Caco-2 (cell line): ENCODE results near the gene LCAT. TPM values are rescaled to one million over a fixed set of nuclear protein-coding genes. Genes with fewer than 3 reads are reported as not detected.
"Not testable (repeated sequence)": the region's sequence is repeated elsewhere in the genome, so short reads cannot be mapped to it uniquely, and the experiment has no call there.

ENCODE experiments used
- BruUV-seq: library from RNA; stranded (reverse); fragments of 400-500 nt; replicated peaks from 2 replicates; lab custom pipeline; 2021; lab: Mats Ljungman, UMichigan
- CTCF ChIA-PET: fragments of 300-600 bp; sonication (Branson Sonifier 250); formaldehyde crosslinking; loops from one replicate; lab custom pipeline; 2022; ENCODE audit warnings: antibody characterized with exemption; lab: Charles Lee
- POLR2A ChIA-PET: fragments of 300-600 bp; sonication (Branson Sonifier 250); formaldehyde crosslinking; loops from one replicate; lab custom pipeline; 2022; ENCODE audit warnings: antibody characterized with exemption; lab: Charles Lee
- DNase-seq, 2 experiments: peaks; one replicate each; pipeline versions ENCODE4 v3.0.0 to v3.0.0-alpha.2; 2020 to 2022
- H3K27me3 ChIP-seq: replicated peaks from 2 replicates; pipeline ENCODE4 v1.6.0; 2011; ENCODE audit warnings: low read length; ENCODE audit not compliant: control insufficient read depth, insufficient read depth
- H3K36me3 ChIP-seq: 2 replicates; pipeline ENCODE4 v1.5.1; 2011; ENCODE audit warnings: low read length; ENCODE audit not compliant: control insufficient read depth, insufficient read depth
- H3K4me1 ChIP-seq: fragments of 250-450 bp; sonication (Bioruptor Pico); 2 replicates; pipeline ENCODE4 v1.5.1; 2020; ENCODE audit warnings: mild to moderate bottlenecking
- H3K4me3 ChIP-seq: 2 replicates; pipeline ENCODE4 v1.5.1; 2011; ENCODE audit warnings: low read depth, mild to moderate bottlenecking, control low read depth, low read length
- H3K9me3 ChIP-seq: fragments of 250-450 bp; sonication (Bioruptor Pico); 2 replicates; pipeline ENCODE4 v1.5.1; 2020; ENCODE audit warnings: mild to moderate bottlenecking, moderate library complexity
- H3K27ac Mint-ChIP-seq: one replicate; pipeline ENCODE4 v1.8.0; 2022; ENCODE audit warnings: mixed read lengths; ENCODE audit not compliant: unreplicated experiment
- H3K27me3 Mint-ChIP-seq: one replicate; pipeline ENCODE4 v1.8.0; 2022; ENCODE audit warnings: mixed read lengths; ENCODE audit not compliant: insufficient read depth, unreplicated experiment
- H3K36me3 Mint-ChIP-seq: one replicate; pipeline ENCODE4 v1.8.0; 2022; ENCODE audit warnings: mild to moderate bottlenecking, mixed read lengths; ENCODE audit not compliant: insufficient read depth, unreplicated experiment
- H3K4me1 Mint-ChIP-seq: one replicate; pipeline ENCODE4 v1.8.0; 2022; ENCODE audit warnings: low read depth, mixed read lengths; ENCODE audit not compliant: unreplicated experiment
- H3K4me3 Mint-ChIP-seq: one replicate; pipeline ENCODE4 v1.8.0; 2022; ENCODE audit warnings: mild to moderate bottlenecking, moderate library complexity, mixed read lengths; ENCODE audit not compliant: unreplicated experiment
- H3K9me3 Mint-ChIP-seq: one replicate; pipeline ENCODE4 v1.8.0; 2022; ENCODE audit warnings: mixed read lengths; ENCODE audit not compliant: unreplicated experiment
- intact Hi-C: fragments of 100-400 bp; cut with micrococcal nuclease; formaldehyde crosslinking; loops from one replicate; pipeline ENCODE4 v1.10.0; 2022; ENCODE audit not compliant: unreplicated experiment
- total RNA-seq: library from RNA; stranded (reverse); gene quantifications from 2 replicates; pipeline ENCODE4 v1.2.3, GENCODE V29; 2022
- TF ChIP-seq, protein P1 (sequence below), 2 experiments: fragments of 200-600 bp in 1 of 2; IDR thresholded peaks; 1 replicate in 1 of 2; 2 replicates in 1 of 2; pipeline versions ENCODE4 v1.5.1 to v1.8.0; 2011 to 2022; ENCODE audit warnings: antibody characterized with exemption in 1 of 2, control low read depth in 1 of 2, inconsistent platforms in 1 of 2, low read depth in 1 of 2, low read length in 1 of 2, mild to moderate bottlenecking in 1 of 2, moderate library complexity in 1 of 2; ENCODE audit not compliant: insufficient read depth in 1 of 2, severe bottlenecking in 1 of 2, unreplicated experiment in 1 of 2

The LCAT gene
- total RNA-seq, 1 experiment from 2014 or later = 33.3 TPM

DNA sequence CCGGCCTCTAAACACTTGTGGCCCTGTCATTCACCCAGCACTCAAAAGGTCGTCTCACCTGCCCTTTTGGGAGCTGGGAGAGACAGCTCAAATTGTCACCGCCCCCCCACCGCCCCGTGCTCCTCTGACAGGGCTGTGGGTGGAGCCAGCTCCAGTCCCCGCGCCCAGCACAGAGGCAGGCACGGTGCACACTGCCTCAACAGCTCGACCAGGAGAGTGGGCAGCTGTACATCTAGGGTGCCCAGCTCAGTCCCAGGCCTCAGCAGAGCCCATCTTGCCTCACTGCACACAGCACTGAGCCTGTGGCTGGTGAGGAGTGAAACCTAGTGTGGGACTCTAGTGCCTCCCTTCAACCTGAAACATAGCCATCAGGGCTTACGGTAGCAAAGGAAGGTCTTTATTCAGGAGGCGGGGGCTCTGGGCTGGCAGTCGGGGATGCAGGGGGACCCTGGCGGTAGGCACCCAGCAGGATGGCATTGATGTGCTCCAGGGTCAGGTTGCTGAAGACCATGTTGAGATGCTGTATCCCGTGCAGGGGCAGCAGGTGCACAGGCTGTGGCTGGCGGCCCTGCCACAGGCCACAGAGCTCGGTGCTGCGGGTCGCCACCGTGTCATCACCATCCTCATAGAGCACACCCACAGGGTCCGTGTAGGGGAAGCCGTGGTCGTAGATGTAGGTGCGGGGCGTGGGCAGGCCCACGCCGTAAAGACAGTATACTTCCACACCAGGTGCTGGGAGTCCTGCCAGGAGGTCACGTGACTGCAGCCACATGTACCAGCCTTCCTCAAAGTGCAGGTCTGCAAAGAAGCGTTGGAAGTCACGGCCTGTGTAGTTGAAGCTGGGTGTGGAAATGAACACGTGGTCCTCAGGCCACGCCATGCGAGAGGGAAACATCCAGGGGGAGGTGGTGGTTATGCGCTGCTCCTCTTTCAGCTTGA is 4.1 kb downstream of the LCAT start:
- Histone ChIP-seq H3K36me3 (no peaks in the 10 kb centered on the region), H3K27me3 (no peaks in the 10 kb centered on the region), H3K4me3 (no peak overlapping the region), H3K9me3 (no peaks in the 10 kb centered on the region), H3K4me1 (peaks cover 12% of the 10 kb centered on the region; the same call in 1 of the 2 replicates)
- H3K27ac Mint-ChIP-seq = no peak overlapping the region
- ChIA-PET POLR2A (interaction anchor here (0.5 kb wide), 1 partner anchor 216 kb away, joined by 4 read pairs; no protein-coding TSS in a partner anchor), CTCF (no interaction called here)
- H3K9me3 Mint-ChIP-seq = no peaks in the 10 kb centered on the region
- DNase-seq = no peak
- H3K27me3 Mint-ChIP-seq = no peaks in the 10 kb centered on the region
- H3K4me3 Mint-ChIP-seq = no peak overlapping the region
- H3K36me3 Mint-ChIP-seq = peaks cover 90% of the 10 kb centered on the region
- TF ChIP-seq, protein P1, sequence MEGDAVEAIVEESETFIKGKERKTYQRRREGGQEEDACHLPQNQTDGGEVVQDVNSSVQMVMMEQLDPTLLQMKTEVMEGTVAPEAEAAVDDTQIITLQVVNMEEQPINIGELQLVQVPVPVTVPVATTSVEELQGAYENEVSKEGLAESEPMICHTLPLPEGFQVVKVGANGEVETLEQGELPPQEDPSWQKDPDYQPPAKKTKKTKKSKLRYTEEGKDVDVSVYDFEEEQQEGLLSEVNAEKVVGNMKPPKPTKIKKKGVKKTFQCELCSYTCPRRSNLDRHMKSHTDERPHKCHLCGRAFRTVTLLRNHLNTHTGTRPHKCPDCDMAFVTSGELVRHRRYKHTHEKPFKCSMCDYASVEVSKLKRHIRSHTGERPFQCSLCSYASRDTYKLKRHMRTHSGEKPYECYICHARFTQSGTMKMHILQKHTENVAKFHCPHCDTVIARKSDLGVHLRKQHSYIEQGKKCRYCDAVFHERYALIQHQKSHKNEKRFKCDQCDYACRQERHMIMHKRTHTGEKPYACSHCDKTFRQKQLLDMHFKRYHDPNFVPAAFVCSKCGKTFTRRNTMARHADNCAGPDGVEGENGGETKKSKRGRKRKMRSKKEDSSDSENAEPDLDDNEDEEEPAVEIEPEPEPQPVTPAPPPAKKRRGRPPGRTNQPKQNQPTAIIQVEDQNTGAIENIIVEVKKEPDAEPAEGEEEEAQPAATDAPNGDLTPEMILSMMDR (IDR thresholded peaks at IDR 0.05; ENCODE audit: insufficient read depth in 1 of 2, low read depth in 1 of 2, low read length in 1 of 2, severe bottlenecking in 1 of 2, unreplicated experiment in 1 of 2) = no peak
- BruUV-seq = no TSS peak
- H3K4me1 Mint-ChIP-seq = peaks cover 22% of the 10 kb centered on the region
- intact Hi-C loops = loop anchor here (5.0 to 10.0 kb wide), 2 partner anchors 377 to 415 kb away; partner anchors contain the start of genes CTCF and RIPOR1

DNA sequence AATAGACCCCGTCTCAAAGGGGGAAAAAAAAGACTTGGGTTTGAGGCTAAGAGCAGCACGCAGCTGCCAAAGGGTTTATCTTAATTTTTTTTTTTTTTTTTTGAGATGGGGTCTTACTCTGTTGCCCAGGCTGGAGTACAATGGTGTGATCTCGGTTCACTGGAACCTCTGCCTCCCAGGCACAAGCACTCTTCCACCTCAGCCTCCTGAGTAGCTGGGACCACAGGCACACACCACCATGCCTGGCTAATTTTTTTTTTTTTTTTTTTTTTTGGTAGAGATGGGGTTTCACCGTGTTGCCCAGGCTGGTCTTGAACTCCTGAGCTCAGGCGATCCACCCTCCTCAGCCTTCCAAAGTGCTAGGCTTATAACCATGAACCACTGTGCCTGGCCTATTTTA is 6.2 kb downstream of the LCAT start:
- H3K27me3 ChIP-seq, BruUV-seq, H3K9me3 ChIP-seq, H3K27me3 Mint-ChIP-seq, H3K36me3 ChIP-seq, DNase-seq, H3K9me3 Mint-ChIP-seq, H3K4me3 ChIP-seq: not testable (repeated sequence)
- POLR2A ChIA-PET = interaction anchor here (0.6 kb wide), 1 partner anchor 284 kb away, joined by 7 read pairs; no protein-coding TSS in a partner anchor
- H3K36me3 Mint-ChIP-seq = peaks cover 86% of the 10 kb centered on the region
- peaks cover 16% of the 10 kb centered on the region for H3K4me1 ChIP-seq
- CTCF ChIA-PET = interaction anchor here (0.7 kb wide), 1 partner anchor 55 kb away, joined by 6 read pairs; no protein-coding TSS in a partner anchor
- peaks cover 33% of the 10 kb centered on the region for H3K4me1 Mint-ChIP-seq
- intact Hi-C loops = loop anchor here (5.0 to 10.0 kb wide), 2 partner anchors 375 to 413 kb away; partner anchors contain the start of genes CTCF and RIPOR1
- H3K27ac Mint-ChIP-seq = peak overlapping the region; percentile 95
- H3K4me3 Mint-ChIP-seq = peak overlapping the region; percentile 97

DNA sequence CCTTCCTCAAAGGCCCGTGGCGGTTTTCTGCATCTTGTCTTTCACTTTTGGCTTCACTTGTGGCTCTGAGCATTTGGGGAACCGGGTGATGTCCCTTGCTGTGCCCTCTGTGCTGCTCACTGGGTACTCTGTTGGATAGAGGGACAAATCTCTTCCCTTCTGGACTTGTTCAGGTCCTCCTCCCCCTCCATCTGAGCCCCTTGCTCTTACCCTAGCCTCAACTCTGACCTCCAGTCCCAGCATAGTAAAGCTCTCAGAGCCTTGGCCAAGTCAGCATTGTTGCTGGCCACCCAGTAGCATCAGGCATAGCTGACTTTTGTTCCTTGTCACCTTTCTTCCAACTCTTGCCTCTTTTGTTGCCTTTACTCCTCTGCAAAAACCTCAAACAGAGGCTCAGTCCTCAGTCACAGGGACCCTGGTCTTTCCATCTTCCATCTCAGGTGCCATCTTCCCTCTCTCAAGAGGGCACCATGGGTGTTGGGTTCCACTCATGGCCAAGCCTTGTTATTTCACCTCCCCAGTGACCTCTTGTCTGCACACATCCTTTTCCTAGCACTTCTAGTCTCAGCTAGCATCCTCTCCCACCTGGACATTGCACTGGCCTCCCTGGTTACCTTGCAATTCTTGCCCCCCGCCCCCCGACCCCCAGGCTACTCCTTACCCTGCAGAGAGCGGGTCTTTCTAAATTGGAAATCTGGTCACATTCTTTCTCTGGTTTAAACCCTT is 6.9 kb downstream of the LCAT start:
- Mint-ChIP-seq H3K27ac (peak overlapping the region; percentile 95), H3K4me3 (peak overlapping the region; percentile 97), H3K36me3 (peaks cover 87% of the 10 kb centered on the region), H3K9me3 (no peaks in the 10 kb centered on the region), H3K27me3 (no peaks in the 10 kb centered on the region), H3K4me1 (peaks cover 29% of the 10 kb centered on the region)
- ChIA-PET CTCF (interaction anchor here (0.6 to 4.2 kb wide), 3 partner anchors 53 to 131 kb away, joined by 4 to 47 read pairs (median 9); partner anchors contain the start of genes NRN1L, RANBP10 and TSNAXIP1), POLR2A (interaction anchor here (1.0 to 3.1 kb wide), 3 partner anchors 86 to 131 kb away, joined by 3 to 14 read pairs (median 4); partner anchors contain the start of genes DDX28, DUS2, RANBP10 and TSNAXIP1)
- Histone ChIP-seq H3K4me1 (peaks cover 16% of the 10 kb centered on the region), H3K4me3 (peak overlapping the region; percentile 87), H3K36me3 (no peaks in the 10 kb centered on the region), H3K27me3 (no peaks in the 10 kb centered on the region), H3K9me3 (no peaks in the 10 kb centered on the region)
- DNase-seq = no peak
- intact Hi-C loops = loop anchor here (5.0 to 10.0 kb wide), 2 partner anchors 375 to 412 kb away; partner anchors contain the start of genes CTCF and RIPOR1
- no TSS peak for BruUV-seq
- TF ChIP-seq, protein P1 (IDR thresholded peaks at IDR 0.05; ENCODE audit: insufficient read depth in 1 of 2, low read depth in 1 of 2, low read length in 1 of 2, severe bottlenecking in 1 of 2, unreplicated experiment in 1 of 2) = no peak
